ENCODE data around the gene HDHD5. TPM values are rescaled to one million over a fixed set of nuclear protein-coding genes. Genes with fewer than 3 reads are reported as not detected.

Gene HDHD5
- total RNA-seq, 1 experiment from 2014 or later: 68.4 TPM

- Histone ChIP-seq H3K79me2 (ENCODE audit: insufficient read depth, low read length) (no peaks in the 10 kb centered on the region), H4K91ac (ENCODE audit: insufficient read length, low read depth, low read length) (no peak overlapping the region), H3K27ac (ENCODE audit: insufficient read length, low read depth, low read length) (no peak overlapping the region), H3K27me3 (ENCODE audit: insufficient read depth, low read length) (no peaks in the 10 kb centered on the region), H2AK5ac (ENCODE audit: insufficient read length, low read length) (no peak overlapping the region), H3K79me1 (ENCODE audit: insufficient read depth, low read depth, low read length, poor library complexity, severe bottlenecking) (no peaks in the 10 kb centered on the region), H4K5ac (ENCODE audit: insufficient read length, low read depth, low read length) (no peak overlapping the region), H2BK120ac (ENCODE audit: low read depth, low read length, poor library complexity, severe bottlenecking) (no peak overlapping the region), H2BK15ac (ENCODE audit: low read depth, low read length) (no peak overlapping the region), H3K18ac (ENCODE audit: insufficient read length, low read depth, low read length) (no peak overlapping the region), H2AFZ (ENCODE audit: low read length) (no peak overlapping the region), H3K4me2 (ENCODE audit: insufficient read depth, insufficient read length, low read length) (no peak overlapping the region), H2BK12ac (ENCODE audit: insufficient read length, low read depth, low read length) (no peak overlapping the region), H3K14ac (ENCODE audit: insufficient read depth, low read length) (no peak overlapping the region), H3K9ac (ENCODE audit: extremely low read depth, insufficient read length, low read length) (no peak overlapping the region), H3K23ac (ENCODE audit: insufficient read length, low read depth, low read length) (no peak overlapping the region), H4K8ac (replicated peaks; ENCODE audit: insufficient read length, low read depth, low read length) (no peak overlapping the region), H2BK5ac (ENCODE audit: insufficient read length, low read length) (no peak overlapping the region), H3K9me3 (ENCODE audit: control insufficient read depth, low read depth, low read length) (no peaks in the 10 kb centered on the region), H3K4me1 (ENCODE audit: insufficient read depth, low read length) (no peaks in the 10 kb centered on the region; the same call in 1 of the 2 replicates), H4K20me1 (ENCODE audit: control insufficient read depth, insufficient read depth, insufficient read length) (no peaks in the 10 kb centered on the region), H2BK20ac (ENCODE audit: low read depth, low read length, poor library complexity, severe bottlenecking) (no peak overlapping the region), H3T11ph (ENCODE audit: low read length) (no peak overlapping the region), H3K4ac (ENCODE audit: low read depth, low read length) (no peak overlapping the region), H3K56ac (ENCODE audit: insufficient read length, low read depth, low read length) (no peak overlapping the region), H3K23me2 (ENCODE audit: insufficient read length, low read depth, low read length, poor library complexity, severe bottlenecking) (no peaks in the 10 kb centered on the region)
- no CpG with 5 or more reads among the region's 5 CpGs for WGBS (ENCODE audit: extremely low coverage, insufficient read length, low lambda C conversion rate)
- Mint-ChIP-seq H3K4me3 (no peak overlapping the region; a peak in 1 of 5 replicates), H3K36me3 (ENCODE audit: insufficient read depth in 1 of 3, low read depth in 3 of 3) (peaks cover 0 to 4% (median 0%) of the 10 kb centered on the region in 3 experiments; a peak in 3 of 7 replicates), H3K4me1 (peaks cover 27 to 32% of the 10 kb centered on the region in 2 experiments), H3K27ac (peak overlapping the region in 1 of 3 experiments; percentile 32; a peak in 3 of 7 replicates), H3K9me3 (no peaks in the 10 kb centered on the region), H3K27me3 (ENCODE audit: low read depth) (peaks cover 7% of the 10 kb centered on the region)
- TF ChIP-seq CTCF (conservative IDR thresholded peaks at IDR 0.05): no peak
- DNase-seq: no peak
These were observed 43.0 kb downstream of the HDHD5 start for GRCh38 chr22:17115945-17116565.
